Measurements from ENCODE around the gene SALL3. TPM values are rescaled to one million over a fixed set of nuclear protein-coding genes. Genes with fewer than 3 reads are reported as not detected.

SALL3 gene
- total and polyA plus RNA-seq, 2 of the 8 experiments (the other 6 are each of a cell fraction or from before 2014, with no cell fraction given): 10.5 to 46.4 TPM

GRCh38 chr18:78948707-78949106 is 30.9 kb upstream of the SALL3 start:
- no peaks in the 10 kb centered on the region for H3K79me2 ChIP-seq (ENCODE audit: control insufficient read depth in 1 of 2, insufficient read depth in 2 of 2, low read length in 2 of 2)
- peaks cover 6% of the 10 kb centered on the region in 2 experiments; a peak in 2 of 4 replicates for H3K9me3 ChIP-seq (ENCODE audit: insufficient read depth in 2 of 2, low read depth in 1 of 2, low read length in 1 of 2)
- no peak overlapping the region for H3K56ac ChIP-seq (replicated peaks; ENCODE audit: insufficient read length, low read depth, low read length)
- no peak for DNase-seq (ENCODE audit: low read depth in 1 of 2, low spot score in 2 of 2)
- POLR2A ChIA-PET (ENCODE audit: partially characterized antibody): no interaction called here
- no peak overlapping the region for H2AFZ ChIP-seq (ENCODE audit: low read length)
- WGBS, 2 experiments (ENCODE audit: extremely low coverage in 1 of 2, insufficient coverage in 1 of 2, insufficient read length in 1 of 2, insufficient replicate concordance in 2 of 2, low coverage in 1 of 2, low lambda C conversion rate in 2 of 2, missing lambda C conversion rate in 1 of 2): 93% methylated on average over 13 of the region's 13 CpGs; no CpG with 5 or more reads in 1 of the 2 experiments
- H3K23me2 ChIP-seq (ENCODE audit: low read depth, low read length): no peaks in the 10 kb centered on the region
- H3K27me3 ChIP-seq (replicated peaks in 1 of 4; ENCODE audit: control insufficient read depth in 3 of 4, extremely low read depth in 1 of 4, insufficient read depth in 3 of 4, low read length in 3 of 4): peaks cover 0 to 3% (median 0%) of the 10 kb centered on the region in 4 experiments; a peak in 1 of 7 replicates
- peak overlapping the region; percentile 9; the same call in 1 of the 2 replicates for H3K18ac ChIP-seq (ENCODE audit: extremely low read depth, low read length)
- CTCF ChIA-PET (ENCODE audit: partially characterized antibody): interaction anchor here (1.1 kb wide), 1 partner anchor 258 kb away, joined by 3 read pairs; no protein-coding TSS in a partner anchor
- no peak overlapping the region for H2BK5ac ChIP-seq (ENCODE audit: low read depth, low read length)
- H4K8ac ChIP-seq (ENCODE audit: extremely low read depth, insufficient read depth, low read length): no peak overlapping the region; the same call in 1 of the 2 replicates
- no peak overlapping the region for H3K4ac ChIP-seq (replicated peaks; ENCODE audit: insufficient read length, low read depth, low read length)
- H3K14ac ChIP-seq (ENCODE audit: insufficient read length): no peak overlapping the region
- H4K20me1 ChIP-seq (replicated peaks in 1 of 2; ENCODE audit: control insufficient read depth in 1 of 2, insufficient read depth in 2 of 2, low read length in 2 of 2): no peaks in the 10 kb centered on the region
- no peak overlapping the region for H2BK20ac ChIP-seq (ENCODE audit: low read length)
- no peak overlapping the region for H3K23ac ChIP-seq (ENCODE audit: insufficient read length)
- H2BK12ac ChIP-seq (ENCODE audit: low read depth, low read length): no peak overlapping the region
- no peak overlapping the region for H3K4me2 ChIP-seq (ENCODE audit: insufficient read depth in 1 of 2, low read depth in 2 of 2, low read length in 2 of 2)
- no peak for FAIRE-seq
- no peak overlapping the region for H3K9ac ChIP-seq (replicated peaks in 1 of 4; ENCODE audit: extremely low read depth in 1 of 4, low read depth in 3 of 4, low read length in 3 of 4)
- peaks cover 0 to 7% (median 4%) of the 10 kb centered on the region in 4 experiments; a peak in 4 of 7 replicates for H3K4me1 ChIP-seq (replicated peaks in 1 of 4; ENCODE audit: control insufficient read depth in 3 of 4, insufficient read depth in 4 of 4, low read length in 3 of 4)
- no peak overlapping the region for H3K27ac ChIP-seq (ENCODE audit: low read depth, low read length)
- H4K5ac ChIP-seq (ENCODE audit: insufficient read length, low read depth, low read length): no peak overlapping the region
- no peak overlapping the region for H4K91ac ChIP-seq (replicated peaks; ENCODE audit: insufficient read length, low read length)
- no peaks in the 10 kb centered on the region for H3K79me1 ChIP-seq (ENCODE audit: low read depth, low read length)
- TF ChIP-seq CEBPB (IDR thresholded peaks at IDR 0.05; ENCODE audit: low read depth, low read length) (no peak), SP1 (IDR thresholded peaks at IDR 0.05; ENCODE audit: low read depth, low read length) (no peak), PHF8 (conservative IDR thresholded peaks at IDR 0.05; ENCODE audit: low read depth, low read length) (no peak), SP2 (IDR thresholded peaks at IDR 0.05; ENCODE audit: low read length) (no peak), KDM4A (IDR thresholded peaks at IDR 0.05; ENCODE audit: low read depth, low read length, severe bottlenecking) (no peak), CBX5 (IDR thresholded peaks at IDR 0.05; ENCODE audit: low read depth, low read length) (no peak), BRCA1 (IDR thresholded peaks at IDR 0.05; ENCODE audit: low read depth, low read length) (no peak), MAFK (IDR thresholded peaks at IDR 0.05; ENCODE audit: low read depth, low read length) (no peak), SP4 (IDR thresholded peaks at IDR 0.05; ENCODE audit: low read length) (no peak)
- H3K36me3 ChIP-seq (ENCODE audit: control insufficient read depth in 2 of 4, insufficient read depth in 4 of 4, low read length in 3 of 4): no peaks in the 10 kb centered on the region
- no peak overlapping the region for H2BK15ac ChIP-seq (ENCODE audit: low read length)
- no peak overlapping the region for H2BK120ac ChIP-seq (replicated peaks; ENCODE audit: low read depth, low read length)
- H3K4me3 ChIP-seq (ENCODE audit: extremely low read depth in 1 of 4, insufficient read depth in 2 of 4, low read depth in 3 of 4, low read length in 4 of 4): no peak overlapping the region
- H2AK5ac ChIP-seq (ENCODE audit: low read depth, low read length): no peak overlapping the region

All from H1 (cell line).